HG03378 (cell line): ENCODE measurements around the gene DNAH8.

Source experiments
- ATAC-seq: cut with Tn5 transposase; IDR thresholded peaks from one replicate; pipeline ENCODE4 v1.9.1; 2021; ENCODE audit warnings: mild to moderate bottlenecking, moderate library complexity; ENCODE audit not compliant: unreplicated experiment

DNAH8 gene

GRCh38 chr6:38701551-38701950 lies 13.6 kb upstream of the DNAH8 start:
- no peak for ATAC-seq

DNA sequence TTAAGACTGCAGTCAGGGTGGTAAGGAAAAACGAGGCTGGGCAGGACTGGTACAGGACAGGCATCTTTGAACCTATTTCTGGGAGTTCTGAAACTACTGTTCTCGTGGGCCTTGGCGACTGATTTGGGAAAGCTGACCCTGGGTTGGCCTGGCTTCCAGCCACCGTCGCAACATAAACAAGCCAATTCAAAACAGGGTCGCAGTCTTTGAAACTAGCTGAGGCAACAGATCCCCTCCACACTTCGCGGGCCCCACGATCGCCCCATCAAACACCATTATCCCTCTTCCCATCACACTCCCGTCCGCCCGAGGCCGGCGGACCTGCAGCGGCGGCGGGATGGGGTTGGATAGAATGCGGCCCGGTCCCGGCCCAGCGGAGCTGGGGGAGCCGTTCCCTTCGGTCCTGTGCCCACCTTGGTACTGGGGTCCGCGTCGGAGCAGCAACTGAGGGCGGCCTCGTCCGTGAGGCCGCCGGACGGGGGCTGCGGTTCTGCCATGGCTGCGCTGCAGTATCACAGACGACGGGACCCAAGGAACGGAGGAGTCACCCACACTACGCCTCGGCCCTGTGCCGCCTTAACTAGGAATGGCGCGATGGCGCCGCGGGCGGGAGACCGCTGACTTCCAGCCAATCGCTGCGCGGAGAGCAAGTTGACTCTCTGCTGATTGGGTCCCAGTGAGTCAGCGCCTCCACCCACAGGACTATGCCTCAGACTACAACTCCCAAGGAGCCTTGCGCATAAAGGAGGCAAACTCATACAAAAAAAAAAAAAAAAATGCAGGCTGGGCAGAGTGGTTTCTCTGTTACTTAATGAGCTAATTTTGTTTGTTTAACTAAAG lies 12.3 kb upstream of the DNAH8 start, which contains the start of gene GLO1:
Gene GLO1, minus strand, starts transcription at position 588 of the 840 bp plus-strand sequence. Its CDS starts 91 bp downstream, at position 497.
- ATAC-seq, result peak; percentile 97

GRCh38 chr6:38703949-38704590 lies 11.0 kb upstream of the DNAH8 start:
- no peak for ATAC-seq

DNA sequence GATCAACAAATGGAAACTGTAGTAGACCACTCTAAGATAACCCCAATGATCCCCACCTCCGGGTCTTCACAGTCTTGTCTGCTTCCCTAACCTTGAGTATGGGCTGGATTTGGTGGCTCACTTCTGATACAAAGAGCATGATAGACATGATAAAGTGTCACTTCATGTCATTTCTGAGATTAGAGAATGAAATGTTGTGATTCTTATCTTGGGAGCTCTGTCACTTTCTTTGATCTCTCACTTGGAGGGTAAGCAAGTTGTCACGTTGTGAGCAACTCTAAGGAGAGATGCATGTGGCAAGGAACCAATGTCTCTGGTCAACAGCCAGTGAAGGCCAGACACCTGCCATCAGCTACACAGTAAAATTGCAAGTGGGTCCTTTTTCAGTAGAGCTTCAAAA lies 9.2 kb upstream of the DNAH8 start:
- ATAC-seq, result no peak

DNA sequence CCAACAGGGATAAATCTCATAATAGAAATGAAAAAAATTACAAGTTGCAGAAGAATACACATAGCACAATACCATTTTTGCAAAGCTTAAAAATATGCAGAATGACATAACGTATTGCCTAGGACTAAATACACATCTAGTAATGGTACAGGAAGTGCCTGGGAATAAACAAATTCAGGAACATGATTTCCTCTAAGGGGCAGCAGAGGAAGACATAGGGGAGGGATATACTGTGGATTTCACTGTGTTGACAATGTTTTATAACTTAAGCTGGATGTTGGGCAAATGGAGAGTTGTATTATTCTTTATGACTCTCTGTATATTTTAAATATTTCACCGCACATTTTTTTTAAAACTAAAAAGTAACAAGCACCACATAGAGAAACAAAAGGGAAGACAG lies 6.6 kb upstream of the DNAH8 start:
- ATAC-seq, result no peak

DNA sequence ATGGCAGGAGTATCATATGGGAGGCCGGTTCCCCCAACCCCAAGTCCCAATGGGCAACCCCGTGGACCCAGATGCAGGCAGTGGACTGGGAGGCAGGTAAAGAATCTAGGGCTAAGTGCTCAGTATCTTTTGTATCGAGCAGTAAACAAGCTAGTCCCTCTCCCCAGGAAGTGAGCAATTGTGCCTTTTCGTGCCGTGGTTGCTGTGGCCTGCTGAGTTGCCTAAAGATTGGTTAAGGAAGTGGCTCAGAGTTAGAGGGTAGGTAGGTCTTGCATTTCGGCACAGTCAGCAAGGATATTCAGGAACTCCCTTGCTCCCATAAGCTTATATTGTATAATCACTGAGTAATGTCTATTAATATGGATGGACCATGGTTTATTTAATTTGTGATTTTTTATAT lies 1.3 kb upstream of the DNAH8 start:
- ATAC-seq, result no peak

DNA sequence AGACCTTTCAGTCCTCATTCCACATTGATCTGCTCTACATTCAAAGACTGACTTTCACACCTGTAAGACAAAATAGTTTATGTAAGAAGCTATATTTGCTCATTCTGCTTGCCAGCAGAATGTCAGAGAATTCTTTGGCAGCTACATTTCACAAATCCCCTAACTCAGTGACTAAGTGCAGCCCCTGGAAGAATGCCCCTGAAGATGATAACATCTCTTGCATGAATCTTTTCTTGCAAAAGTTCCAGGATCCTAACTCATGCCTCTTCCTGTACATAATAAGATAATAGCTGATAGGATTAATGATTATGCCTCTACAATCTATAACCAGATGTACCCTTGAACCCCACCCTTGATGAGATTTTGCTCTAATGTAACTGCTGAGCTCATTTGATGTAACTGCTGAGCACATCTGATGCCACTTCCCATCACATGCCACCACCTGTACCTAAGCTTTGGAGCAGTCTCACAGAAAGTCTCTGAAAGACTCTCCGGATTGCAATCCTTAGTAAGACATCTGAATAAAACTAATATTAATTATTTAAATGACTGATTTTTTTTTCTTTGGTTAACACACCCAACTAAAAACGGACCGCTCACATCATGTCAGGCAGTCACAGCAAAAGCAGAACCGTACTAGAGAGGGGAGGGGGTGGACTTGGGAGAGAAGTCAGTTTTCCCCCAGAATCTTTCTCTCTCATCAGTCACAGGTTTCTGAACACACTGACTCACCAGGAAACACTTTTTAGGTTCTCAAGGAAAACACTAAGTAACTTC lies 684 bp upstream of the DNAH8 start:
- no peak for ATAC-seq

DNA sequence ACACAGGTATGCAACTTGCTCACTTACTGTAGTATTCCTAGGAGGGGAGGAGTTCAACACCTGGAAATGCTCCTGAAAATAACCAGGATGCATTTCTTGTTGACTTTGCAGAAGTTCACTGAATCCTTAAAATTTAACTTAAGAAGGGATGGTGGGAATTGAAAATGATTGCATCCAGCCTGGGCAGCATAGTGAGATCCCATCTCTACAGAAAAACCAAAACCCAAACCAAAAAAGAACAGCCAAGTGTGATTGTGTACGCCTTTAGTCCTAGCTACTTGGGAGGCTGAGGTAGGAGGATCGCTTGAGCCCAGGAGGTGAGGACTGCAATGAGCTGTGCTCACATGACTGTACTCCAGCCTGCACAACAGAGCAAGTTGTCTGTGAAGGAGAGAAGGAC lies 1.7 kb downstream of the DNAH8 start:
- ATAC-seq, result no peak

DNA sequence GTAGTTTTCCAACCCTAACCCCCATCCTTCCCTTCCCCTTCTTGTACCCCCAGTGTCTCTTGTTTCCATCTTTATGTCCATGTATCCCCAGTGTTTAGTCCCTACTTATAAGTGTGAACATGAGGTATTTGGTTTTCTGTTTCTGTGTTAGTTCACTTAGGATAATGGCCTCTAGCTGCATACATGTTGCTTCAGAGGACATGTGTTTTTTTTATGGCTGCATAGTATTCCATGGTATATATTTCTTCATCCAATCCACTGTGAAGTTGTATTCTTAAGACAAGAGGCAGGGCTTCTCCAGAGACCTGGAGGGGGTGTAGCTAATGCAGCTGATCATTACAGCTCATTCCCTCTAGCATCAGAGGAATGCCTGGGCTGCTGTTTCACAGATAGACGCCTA lies 4.2 kb downstream of the DNAH8 start:
- no peak for ATAC-seq

GRCh38 chr6:38720295-38720694 lies 5.2 kb downstream of the DNAH8 start:
- no peak for ATAC-seq

DNA sequence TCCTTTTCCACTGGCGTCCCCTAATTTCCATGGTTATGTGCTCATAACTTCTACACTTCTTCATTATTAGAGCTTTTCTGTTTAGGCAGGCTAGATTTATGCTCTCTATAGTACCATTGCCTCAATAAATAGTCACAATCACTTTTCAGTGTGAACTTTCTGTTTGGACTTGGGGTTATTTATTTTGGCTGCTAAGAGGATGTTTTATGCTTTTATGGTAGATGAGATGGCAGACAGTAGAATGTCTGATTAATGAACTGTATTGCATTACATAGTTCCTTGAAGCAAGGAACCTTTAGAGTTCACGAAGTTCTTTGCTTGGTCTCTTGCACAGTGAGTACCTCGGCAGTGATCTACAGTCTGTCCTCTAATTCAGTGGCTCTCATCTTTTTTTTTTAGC lies 6.9 kb downstream of the DNAH8 start:
- no peak for ATAC-seq

GRCh38 chr6:38722727-38723334 lies 7.7 kb downstream of the DNAH8 start:
- ATAC-seq, result no peak

DNA sequence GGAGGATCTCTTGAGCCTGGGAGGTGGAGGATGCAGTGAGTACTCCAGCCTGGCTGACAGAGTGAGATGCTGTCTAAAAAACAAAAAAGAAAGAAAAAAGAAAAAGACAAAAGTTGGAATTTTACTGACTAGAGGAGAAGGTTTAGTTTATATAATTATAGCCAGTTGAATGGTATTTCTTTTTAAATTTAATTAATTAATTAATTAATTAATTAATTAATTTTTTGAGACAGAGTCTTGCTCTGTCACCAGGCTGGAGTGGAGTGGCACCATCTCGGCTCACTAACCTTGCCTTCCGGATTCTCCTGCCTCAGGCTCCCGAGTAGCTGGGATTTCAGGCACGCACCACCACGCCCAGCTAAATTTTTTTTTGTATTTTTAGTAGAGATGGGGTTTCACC lies 8.7 kb downstream of the DNAH8 start:
- no peak for ATAC-seq

GRCh38 chr6:38724343-38724742 lies 9.2 kb downstream of the DNAH8 start:
- no peak for ATAC-seq

DNA sequence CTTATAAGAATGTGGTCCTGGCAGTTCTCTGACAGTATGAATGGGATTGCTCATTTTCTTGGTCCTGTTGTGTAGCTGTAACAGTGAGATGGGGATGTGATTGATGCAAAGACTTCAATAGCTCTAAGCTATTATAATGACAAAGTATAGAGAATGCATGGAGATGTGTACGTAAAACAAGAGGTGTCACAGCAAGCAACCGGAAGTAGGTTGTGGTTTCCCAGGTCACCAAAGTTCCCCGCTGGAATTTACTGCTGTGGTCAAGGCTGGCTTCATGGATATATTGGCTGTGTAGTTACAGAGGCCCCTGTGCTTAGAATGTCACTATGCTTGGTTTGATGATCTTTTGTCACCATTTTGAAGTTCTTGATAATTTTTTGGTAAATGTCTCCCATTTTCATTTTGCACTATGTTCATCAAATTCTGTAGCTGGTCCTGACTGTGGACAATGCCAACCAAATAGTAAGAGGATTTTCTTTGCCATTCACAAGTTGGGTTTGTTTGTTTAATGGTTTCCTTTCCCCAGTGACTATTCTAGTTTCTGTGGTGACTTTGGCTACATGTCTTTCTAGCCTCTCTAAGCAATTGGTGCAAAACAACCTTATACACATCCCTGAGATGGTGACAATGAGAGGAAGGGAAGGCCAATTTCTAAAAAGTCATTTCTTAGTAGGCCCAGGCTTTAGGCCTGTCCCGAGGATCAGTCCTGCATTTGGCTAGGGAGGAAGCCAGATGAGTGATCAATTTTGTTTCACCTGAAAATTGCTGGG lies 10.5 kb downstream of the DNAH8 start:
- no peak for ATAC-seq

GRCh38 chr6:38728203-38728602 lies 13.1 kb downstream of the DNAH8 start:
- ATAC-seq, result no peak

- no peak for ATAC-seq
Observed at GRCh38 chr6:38730140-38730862, 15.2 kb downstream of the DNAH8 start.

- no peak for ATAC-seq
Observed at GRCh38 chr6:38736951-38737350, 21.8 kb downstream of the DNAH8 start.

- no peak for ATAC-seq
Observed at GRCh38 chr6:38738261-38738660, 23.1 kb downstream of the DNAH8 start.

GRCh38 chr6:38739532-38739931 lies 24.4 kb downstream of the DNAH8 start:
- ATAC-seq, result no peak
